ENCODE results near the gene SYT5.

GRCh38 chr19:55160986-55161365 lies 19.1 kb downstream of the SYT5 start:
- TF ChIP-seq CTCF (IDR thresholded peaks at IDR 0.05) (no peak), POLR2A (IDR thresholded peaks at IDR 0.05) (no peak)

Data from thyroid gland (tissue), 4 donors.